Fibroblast of lung (primary cell): ENCODE measurements around the gene NR5A1. TPM values are rescaled to one million over a fixed set of nuclear protein-coding genes. Genes with fewer than 3 reads are reported as not detected.

Source experiments
- DNase-seq, 2 donors: peaks; one replicate each; pipeline versions ENCODE4 v3.0.0 to v3.0.0-alpha.2; 2010; ENCODE audit warnings: low read depth in 2 of 2
- H2AFZ ChIP-seq: 2 replicates; pipeline ENCODE4 v1.5.1; 2012; ENCODE audit warnings: low read length, control low read depth, inconsistent platforms
- H3K27ac ChIP-seq: 2 replicates; pipeline ENCODE4 v1.5.1; 2011; ENCODE audit warnings: low read length, control low read depth; ENCODE audit not compliant: insufficient read depth
- H3K27me3 ChIP-seq: 2 replicates; pipeline ENCODE4 v1.5.1; 2011; ENCODE audit warnings: mild to moderate bottlenecking, low read length; ENCODE audit not compliant: control insufficient read depth, insufficient read depth
- H3K36me3 ChIP-seq: 2 replicates; pipeline ENCODE4 v1.5.1; 2011; ENCODE audit warnings: low read length; ENCODE audit not compliant: control insufficient read depth, insufficient read depth
- H3K4me1 ChIP-seq: 2 replicates; pipeline ENCODE4 v1.5.1; 2011; ENCODE audit warnings: low read length; ENCODE audit not compliant: control insufficient read depth, insufficient read depth; ENCODE audit errors: extremely low read depth
- H3K4me2 ChIP-seq: 2 replicates; pipeline ENCODE4 v1.5.1; 2011; ENCODE audit warnings: low read length, control low read depth; ENCODE audit not compliant: insufficient read depth; ENCODE audit errors: extremely low read depth
- H3K4me3 ChIP-seq, 4 experiments: fragments of 200-600 bp in 1 of 4; sonication (generic) in 1 of 4; replicated peaks in 1 of 4; 2 replicates each; pipeline ENCODE4 v1.5.1; 2011 to 2016; ENCODE audit warnings: low read length in 4 of 4, low read depth in 3 of 4, mild to moderate bottlenecking in 3 of 4, control low read depth in 2 of 4, inconsistent platforms in 1 of 4, mixed read lengths in 1 of 4; ENCODE audit not compliant: insufficient read depth in 1 of 4; ENCODE audit errors: control extremely low read depth in 1 of 4
- H3K79me2 ChIP-seq: 2 replicates; pipeline ENCODE4 v1.5.1; 2012; ENCODE audit warnings: mild to moderate bottlenecking, low read length, inconsistent platforms; ENCODE audit not compliant: control insufficient read depth, insufficient read depth
- H3K9ac ChIP-seq: 2 replicates; pipeline ENCODE4 v1.5.1; 2011; ENCODE audit warnings: mild to moderate bottlenecking, low read length, control low read depth; ENCODE audit not compliant: insufficient read depth
- H3K9me3 ChIP-seq: 2 replicates; pipeline ENCODE4 v1.5.1; 2012; ENCODE audit warnings: low read depth, low read length; ENCODE audit not compliant: control insufficient read depth, insufficient read depth
- H4K20me1 ChIP-seq: 2 replicates; pipeline ENCODE4 v1.5.1; 2011; ENCODE audit warnings: low read length; ENCODE audit not compliant: control insufficient read depth, insufficient read depth; ENCODE audit errors: extremely low read depth
- CTCF ChIP-seq, 2 donors: IDR thresholded peaks in 1 of 2; conservative IDR thresholded peaks in 1 of 2; 1 replicate in 1 of 2; 2 replicates in 1 of 2; pipeline ENCODE4 v1.5.1; 2011 to 2012; ENCODE audit warnings: low read length in 2 of 2, control low read depth in 1 of 2, inconsistent platforms in 1 of 2, low read depth in 1 of 2, mild to moderate bottlenecking in 1 of 2
- EZH2 ChIP-seq: IDR thresholded peaks from 2 replicates; pipeline ENCODE4 v1.5.1; 2012; ENCODE audit warnings: low read length, control low read depth, mild to moderate bottlenecking; ENCODE audit errors: missing control alignments
- polyA plus RNA-seq, 2 donors: library from polyadenylated mRNA; depleted of rRNA in 1 of 2; stranded (reverse) in 1 of 2; unstranded in 1 of 2; fragments of >200 nt; gene quantifications; 2 replicates each; pipeline ENCODE4 v1.2.1, GENCODE V29; 2011 to 2012; ENCODE audit warnings: missing spikeins in 1 of 2
- total RNA-seq: library from RNA; depleted of rRNA; stranded (reverse); fragments of >200 nt; gene quantifications from 2 replicates; pipeline ENCODE4 v1.2.1, GENCODE V29; 2014

Gene NR5A1
- total and polyA plus RNA-seq, 2 donors (not counting 1 experiment from before 2014, with no cell fraction given), result not detected

- Histone ChIP-seq H3K9me3 (no peaks in the 10 kb centered on the region), H3K79me2 (no peaks in the 10 kb centered on the region), H2AFZ (no peak overlapping the region), H3K36me3 (no peaks in the 10 kb centered on the region), H3K4me2 (no peak overlapping the region), H3K4me1 (no peaks in the 10 kb centered on the region), H3K27ac (no peak overlapping the region), H3K27me3 (peaks cover 3% of the 10 kb centered on the region), H4K20me1 (no peaks in the 10 kb centered on the region), H3K4me3 (no peak overlapping the region), H3K9ac (no peak overlapping the region)
- TF ChIP-seq CTCF (conservative IDR thresholded peaks at IDR 0.05 in 1 of 2, IDR thresholded peaks at IDR 0.05 in 1 of 2; ENCODE audit: low read depth in 1 of 2, low read length in 2 of 2), result no peak
- TF ChIP-seq EZH2, result no peak
- no peak for DNase-seq
Observed at GRCh38 chr9:124439686-124440243, 67.4 kb downstream of the NR5A1 start.

GRCh38 chr9:124439086-124439485 lies 68.1 kb downstream of the NR5A1 start:
- no peaks in the 10 kb centered on the region for H3K9me3 ChIP-seq
- H2AFZ ChIP-seq, result no peak overlapping the region

GRCh38 chr9:124438091-124438490 lies 69.1 kb downstream of the NR5A1 start:
- peaks cover 5% of the 10 kb centered on the region for H3K27me3 ChIP-seq
- no peak overlapping the region for H2AFZ ChIP-seq
- TF ChIP-seq EZH2, result no peak
- TF ChIP-seq CTCF (conservative IDR thresholded peaks at IDR 0.05 in 1 of 2, IDR thresholded peaks at IDR 0.05 in 1 of 2; ENCODE audit: low read depth in 1 of 2, low read length in 2 of 2), result no peak
- no peak overlapping the region for H3K27ac ChIP-seq
- no peaks in the 10 kb centered on the region for H3K79me2 ChIP-seq
- H3K4me1 ChIP-seq, result no peaks in the 10 kb centered on the region
- no peak overlapping the region for H3K4me2 ChIP-seq
- no peaks in the 10 kb centered on the region for H3K9me3 ChIP-seq
- H4K20me1 ChIP-seq, result no peaks in the 10 kb centered on the region
- no peak overlapping the region for H3K9ac ChIP-seq
- no peak for DNase-seq
- no peaks in the 10 kb centered on the region for H3K36me3 ChIP-seq
- H3K4me3 ChIP-seq, result no peak overlapping the region

More at GRCh38 chr9:124439086-124439485, 68.1 kb downstream of the NR5A1 start:
- Histone ChIP-seq H3K4me2 (no peak overlapping the region), H3K4me3 (no peak overlapping the region), H3K27me3 (peaks cover 5% of the 10 kb centered on the region), H3K4me1 (no peaks in the 10 kb centered on the region), H3K36me3 (no peaks in the 10 kb centered on the region), H3K79me2 (no peaks in the 10 kb centered on the region), H3K9ac (no peak overlapping the region), H3K27ac (no peak overlapping the region), H4K20me1 (no peaks in the 10 kb centered on the region)
- DNase-seq, result no peak
- TF ChIP-seq CTCF (conservative IDR thresholded peaks at IDR 0.05 in 1 of 2, IDR thresholded peaks at IDR 0.05 in 1 of 2; ENCODE audit: low read depth in 1 of 2, low read length in 2 of 2) (no peak), EZH2 (no peak)
